Measurements from ENCODE around the gene MACROD2.

DNA sequence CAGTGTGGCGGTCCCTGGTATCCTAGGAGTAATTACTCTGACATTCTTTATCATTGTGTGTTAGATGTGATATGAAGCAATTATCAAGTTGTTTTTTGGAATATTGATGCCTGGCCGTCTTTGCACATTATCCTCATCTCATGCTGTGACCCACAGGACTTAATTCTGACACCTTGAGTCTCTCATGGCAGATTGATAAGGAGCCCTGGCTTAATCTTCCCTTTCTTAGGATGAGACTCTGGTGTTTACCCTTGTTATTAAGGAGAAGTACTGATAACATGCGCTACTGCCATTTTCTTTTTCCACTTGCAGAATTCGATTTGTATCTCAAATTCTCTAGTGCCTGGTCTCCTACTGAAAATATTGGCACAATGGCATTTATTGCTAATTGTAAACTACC lies 1597.8 kb downstream of the MACROD2 start:
- TF ChIP-seq CTCF (IDR thresholded peaks at IDR 0.05 in 2 of 3, conservative IDR thresholded peaks at IDR 0.05 in 1 of 3; ENCODE audit: borderline replicate concordance in 1 of 3, insufficient read depth in 1 of 3, low read depth in 2 of 3, low read length in 2 of 3) (no peak), SP1 (IDR thresholded peaks at IDR 0.05; ENCODE audit: low read depth) (no peak), ATF3 (IDR thresholded peaks at IDR 0.05) (no peak), POLR2A (IDR thresholded peaks at IDR 0.05; ENCODE audit: borderline replicate concordance, extremely low read depth, insufficient read depth, insufficient read length) (no peak), REST (IDR thresholded peaks at IDR 0.05; ENCODE audit: low read depth) (no peak), EZH2 (IDR thresholded peaks at IDR 0.05) (no peak), EGR1 (IDR thresholded peaks at IDR 0.05; ENCODE audit: low read depth) (no peak), ZNF274 (IDR thresholded peaks at IDR 0.05; ENCODE audit: low read depth, low read length) (no peak)

Measured in HCT116 (cell line).